ENCODE measurements around the gene DBNDD2. TPM values are rescaled to one million over a fixed set of nuclear protein-coding genes. Genes with fewer than 3 reads are reported as not detected.

DBNDD2 gene
- total RNA-seq, 2 donors from 2014 or later, result 139 to 159 TPM

GRCh38 chr20:45432294-45432693 is 24.2 kb downstream of the DBNDD2 start:
- Histone ChIP-seq H3K4me1 (peaks cover 0 to 2% of the 10 kb centered on the region in 2 donors), H3K27me3 (no peaks in the 10 kb centered on the region), H3K4me3 (no peak overlapping the region), H3K27ac (no peak overlapping the region), H3K36me3 (no peaks in the 10 kb centered on the region), H3K9me3 (no peaks in the 10 kb centered on the region)
- no peak for DNase-seq (ENCODE audit: low spot score)
- TF ChIP-seq, protein P1, sequence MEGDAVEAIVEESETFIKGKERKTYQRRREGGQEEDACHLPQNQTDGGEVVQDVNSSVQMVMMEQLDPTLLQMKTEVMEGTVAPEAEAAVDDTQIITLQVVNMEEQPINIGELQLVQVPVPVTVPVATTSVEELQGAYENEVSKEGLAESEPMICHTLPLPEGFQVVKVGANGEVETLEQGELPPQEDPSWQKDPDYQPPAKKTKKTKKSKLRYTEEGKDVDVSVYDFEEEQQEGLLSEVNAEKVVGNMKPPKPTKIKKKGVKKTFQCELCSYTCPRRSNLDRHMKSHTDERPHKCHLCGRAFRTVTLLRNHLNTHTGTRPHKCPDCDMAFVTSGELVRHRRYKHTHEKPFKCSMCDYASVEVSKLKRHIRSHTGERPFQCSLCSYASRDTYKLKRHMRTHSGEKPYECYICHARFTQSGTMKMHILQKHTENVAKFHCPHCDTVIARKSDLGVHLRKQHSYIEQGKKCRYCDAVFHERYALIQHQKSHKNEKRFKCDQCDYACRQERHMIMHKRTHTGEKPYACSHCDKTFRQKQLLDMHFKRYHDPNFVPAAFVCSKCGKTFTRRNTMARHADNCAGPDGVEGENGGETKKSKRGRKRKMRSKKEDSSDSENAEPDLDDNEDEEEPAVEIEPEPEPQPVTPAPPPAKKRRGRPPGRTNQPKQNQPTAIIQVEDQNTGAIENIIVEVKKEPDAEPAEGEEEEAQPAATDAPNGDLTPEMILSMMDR (IDR thresholded peaks at IDR 0.05), result no peak

- peak; percentile 67 for DNase-seq (ENCODE audit: low spot score)
- TF ChIP-seq, protein P1 (IDR thresholded peaks at IDR 0.05), result no peak
- Histone ChIP-seq H3K27ac (peak overlapping the region; percentile 52 to 61), H3K27me3 (no peaks in the 10 kb centered on the region), H3K36me3 (no peaks in the 10 kb centered on the region), H3K4me3 (no peak overlapping the region), H3K4me1 (no peaks in the 10 kb centered on the region), H3K9me3 (no peaks in the 10 kb centered on the region)
Observed at GRCh38 chr20:45433316-45433715, 25.2 kb downstream of the DBNDD2 start.

GRCh38 chr20:45433976-45434375 is 25.9 kb downstream of the DBNDD2 start:
- H3K4me1 ChIP-seq, result no peaks in the 10 kb centered on the region
- H3K36me3 ChIP-seq, result no peaks in the 10 kb centered on the region
- H3K4me3 ChIP-seq, result no peak overlapping the region
- H3K9me3 ChIP-seq, result no peaks in the 10 kb centered on the region
- H3K27me3 ChIP-seq, result no peaks in the 10 kb centered on the region
- peak overlapping the region; percentile 52 to 61 for H3K27ac ChIP-seq
- TF ChIP-seq, protein P1 (IDR thresholded peaks at IDR 0.05), result no peak
- DNase-seq (ENCODE audit: low spot score), result no peak

- peak overlapping the region; percentile 68 to 82 for H3K27ac ChIP-seq
- TF ChIP-seq, protein P1 (IDR thresholded peaks at IDR 0.05), result peak; percentile 96 to 99
- H3K4me1 ChIP-seq, result no peaks in the 10 kb centered on the region
- no peaks in the 10 kb centered on the region for H3K27me3 ChIP-seq
- no peaks in the 10 kb centered on the region for H3K9me3 ChIP-seq
- peak overlapping the region; percentile 37 to 62 for H3K4me3 ChIP-seq
- peak; percentile 93 for DNase-seq (ENCODE audit: low spot score)
- H3K36me3 ChIP-seq, result no peaks in the 10 kb centered on the region
Observed at GRCh38 chr20:45436732-45437485, 28.8 kb downstream of the DBNDD2 start.

DNA sequence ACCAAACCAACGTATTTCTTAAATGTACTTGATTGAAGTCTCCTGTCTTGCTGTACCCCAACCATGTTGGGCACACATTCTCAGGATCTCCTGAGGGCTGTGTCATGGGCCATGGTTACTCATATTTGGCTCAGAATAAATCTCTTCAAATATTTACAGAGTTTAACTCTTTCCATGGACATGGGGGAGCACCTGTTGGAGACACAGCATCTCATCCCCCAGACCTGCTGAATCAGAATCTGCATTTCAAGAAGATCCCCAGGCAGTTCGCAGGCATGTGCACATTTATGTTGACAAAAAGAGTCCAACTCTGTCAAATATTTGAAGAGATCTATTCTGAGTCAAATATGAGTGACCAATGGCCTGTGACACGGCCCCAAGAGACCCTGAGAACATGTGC is 32.3 kb downstream of the DBNDD2 start:
- H3K27ac ChIP-seq, result no peak overlapping the region
- no peaks in the 10 kb centered on the region for H3K4me1 ChIP-seq
- no peaks in the 10 kb centered on the region for H3K36me3 ChIP-seq
- H3K9me3 ChIP-seq, result no peaks in the 10 kb centered on the region
- TF ChIP-seq, protein P1 (IDR thresholded peaks at IDR 0.05), result no peak
- H3K4me3 ChIP-seq, result no peak overlapping the region
- no peaks in the 10 kb centered on the region for H3K27me3 ChIP-seq
- DNase-seq (ENCODE audit: low spot score), result no peak

Data from right atrium auricular region (tissue), 2 donors.